ENCODE data around the gene MAST4. TPM values are rescaled to one million over a fixed set of nuclear protein-coding genes. Genes with fewer than 3 reads are reported as not detected.

MAST4 gene
- total RNA-seq, 1 experiment from 2014 or later: 10.9 TPM

GRCh38 chr5:67031692-67032091 lies 435.5 kb downstream of the MAST4 start:
- TF ChIP-seq CTCF (IDR thresholded peaks at IDR 0.05; ENCODE audit: unreplicated experiment): no peak
- Mint-ChIP-seq H3K4me3 (ENCODE audit: low read depth, unreplicated experiment) (no peak overlapping the region), H3K9me3 (ENCODE audit: low read depth, unreplicated experiment) (no peaks in the 10 kb centered on the region), H3K36me3 (ENCODE audit: insufficient read depth, unreplicated experiment) (no peaks in the 10 kb centered on the region), H3K27me3 (ENCODE audit: unreplicated experiment) (no peaks in the 10 kb centered on the region), H3K4me1 (ENCODE audit: low read depth, unreplicated experiment) (peaks cover 8% of the 10 kb centered on the region), H3K27ac (ENCODE audit: unreplicated experiment) (no peak overlapping the region)
- DNase-seq: no peak
- CTCF ChIA-PET: no interaction called here
- BruUV-seq (replicated peaks): no TSS peak
- intact Hi-C loops (cut with micrococcal nuclease; ENCODE audit: unreplicated experiment): no loop called here

- no peak overlapping the region for H3K27ac Mint-ChIP-seq (ENCODE audit: unreplicated experiment)
Observed at GRCh38 chr5:67032921-67033664, 436.9 kb downstream of the MAST4 start.

GRCh38 chr5:67033880-67034651 lies 437.9 kb downstream of the MAST4 start:
- intact Hi-C loops (cut with micrococcal nuclease; ENCODE audit: unreplicated experiment): no loop called here
- no peak for TF ChIP-seq CTCF (IDR thresholded peaks at IDR 0.05; ENCODE audit: unreplicated experiment)
- Mint-ChIP-seq H3K4me3 (ENCODE audit: low read depth, unreplicated experiment) (no peak overlapping the region), H3K4me1 (ENCODE audit: low read depth, unreplicated experiment) (peaks cover 8% of the 10 kb centered on the region), H3K9me3 (ENCODE audit: low read depth, unreplicated experiment) (no peaks in the 10 kb centered on the region), H3K27me3 (ENCODE audit: unreplicated experiment) (no peaks in the 10 kb centered on the region), H3K27ac (ENCODE audit: unreplicated experiment) (no peak overlapping the region), H3K36me3 (ENCODE audit: insufficient read depth, unreplicated experiment) (no peaks in the 10 kb centered on the region)
- no TSS peak for BruUV-seq (replicated peaks)
- no peak for DNase-seq
- CTCF ChIA-PET: no interaction called here

More at GRCh38 chr5:67032921-67033664, 436.9 kb downstream of the MAST4 start:
- no peak for TF ChIP-seq CTCF (IDR thresholded peaks at IDR 0.05; ENCODE audit: unreplicated experiment)
- BruUV-seq (replicated peaks): no TSS peak
- DNase-seq: no peak
- H3K27me3 Mint-ChIP-seq (ENCODE audit: unreplicated experiment): no peaks in the 10 kb centered on the region
- peaks cover 8% of the 10 kb centered on the region for H3K4me1 Mint-ChIP-seq (ENCODE audit: low read depth, unreplicated experiment)
- intact Hi-C loops (cut with micrococcal nuclease; ENCODE audit: unreplicated experiment): no loop called here
- CTCF ChIA-PET: no interaction called here
- no peak overlapping the region for H3K4me3 Mint-ChIP-seq (ENCODE audit: low read depth, unreplicated experiment)
- no peaks in the 10 kb centered on the region for H3K9me3 Mint-ChIP-seq (ENCODE audit: low read depth, unreplicated experiment)
- no peaks in the 10 kb centered on the region for H3K36me3 Mint-ChIP-seq (ENCODE audit: insufficient read depth, unreplicated experiment)

- TF ChIP-seq CTCF (IDR thresholded peaks at IDR 0.05; ENCODE audit: unreplicated experiment): no peak
- Mint-ChIP-seq H3K4me3 (ENCODE audit: low read depth, unreplicated experiment) (no peak overlapping the region), H3K27ac (ENCODE audit: unreplicated experiment) (no peak overlapping the region), H3K4me1 (ENCODE audit: low read depth, unreplicated experiment) (no peaks in the 10 kb centered on the region), H3K36me3 (ENCODE audit: insufficient read depth, unreplicated experiment) (no peaks in the 10 kb centered on the region), H3K9me3 (ENCODE audit: low read depth, unreplicated experiment) (no peaks in the 10 kb centered on the region), H3K27me3 (ENCODE audit: unreplicated experiment) (no peaks in the 10 kb centered on the region)
- intact Hi-C loops (cut with micrococcal nuclease; ENCODE audit: unreplicated experiment): no loop called here
- CTCF ChIA-PET: no interaction called here
- DNase-seq: no peak
- no TSS peak for BruUV-seq (replicated peaks)
Observed at GRCh38 chr5:67035098-67035740, 439.0 kb downstream of the MAST4 start.
